ENCODE data around the gene SHH. TPM values are rescaled to one million over a fixed set of nuclear protein-coding genes. Genes with fewer than 3 reads are reported as not detected.

The SHH gene
- total RNA-seq, 1 experiment from 2014 or later: not detected

DNA sequence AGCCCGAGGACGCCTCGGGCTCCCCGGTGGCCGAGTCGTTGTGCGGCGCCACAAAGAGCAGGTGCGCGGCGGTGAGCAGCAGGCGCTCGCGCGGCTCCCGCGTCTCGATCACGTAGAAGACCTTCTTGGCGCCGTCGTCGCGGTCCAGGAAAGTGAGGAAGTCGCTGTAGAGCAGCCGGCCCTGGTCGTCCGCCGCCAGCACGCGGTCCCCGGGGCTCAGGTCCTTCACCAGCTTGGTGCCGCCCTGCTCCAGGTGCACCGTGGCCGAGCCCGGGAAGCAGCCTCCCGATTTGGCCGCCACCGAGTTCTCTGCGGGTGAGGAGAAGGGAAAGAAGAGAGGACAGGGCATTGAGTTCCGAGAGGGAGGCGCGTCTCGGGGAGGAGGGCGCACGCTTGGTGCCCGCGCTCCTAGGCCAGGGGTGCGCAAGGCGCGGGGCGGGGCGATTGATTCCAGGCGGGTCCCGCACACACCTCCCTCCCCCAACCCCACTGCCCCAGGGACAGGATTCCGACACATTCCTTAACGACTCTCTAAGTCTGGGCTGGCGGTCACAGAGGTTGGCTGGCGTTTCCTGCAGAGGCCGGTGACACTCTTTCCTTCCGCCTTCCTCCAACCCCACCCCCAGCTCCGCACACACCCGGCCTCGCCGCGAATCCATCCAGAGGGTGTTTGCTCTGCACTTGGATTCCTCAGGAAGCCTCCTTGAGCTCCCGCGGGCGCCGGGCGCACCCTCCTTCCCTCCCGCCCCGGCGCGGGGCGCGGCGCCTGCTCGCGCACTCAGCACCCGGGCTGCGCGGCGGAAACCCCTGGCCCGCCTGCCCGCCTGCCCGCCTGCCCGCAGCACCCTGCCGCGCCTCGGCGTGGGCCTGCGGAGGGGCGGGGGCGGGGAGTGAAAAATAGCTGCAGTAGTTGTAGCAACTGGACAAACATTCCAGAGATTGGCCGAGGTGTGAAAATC lies 8.6 kb downstream of the SHH start:
- H3K36me3 ChIP-seq: no peaks in the 10 kb centered on the region
- H3K4me3 ChIP-seq: no peak overlapping the region
- H3K4me1 ChIP-seq (replicated peaks): peaks cover 11% of the 10 kb centered on the region
- H3K9me3 ChIP-seq (replicated peaks): no peaks in the 10 kb centered on the region
- no peak for DNase-seq (ENCODE audit: low read depth in 1 of 2, low spot score in 2 of 2)
- peaks cover 91% of the 10 kb centered on the region for H3K27me3 ChIP-seq (replicated peaks)
- H3K27ac ChIP-seq: no peak overlapping the region

GRCh38 chr7:155802906-155803417 lies 9.3 kb downstream of the SHH start:
- H3K9me3 ChIP-seq (replicated peaks): no peaks in the 10 kb centered on the region
- peaks cover 87% of the 10 kb centered on the region for H3K27me3 ChIP-seq (replicated peaks)
- H3K36me3 ChIP-seq: no peaks in the 10 kb centered on the region
- peaks cover 11% of the 10 kb centered on the region for H3K4me1 ChIP-seq (replicated peaks)
- no peak overlapping the region for H3K27ac ChIP-seq
- H3K4me3 ChIP-seq: no peak overlapping the region
- no peak for DNase-seq (ENCODE audit: low read depth in 1 of 2, low spot score in 2 of 2)

GRCh38 chr7:155802291-155802690 lies 10.0 kb downstream of the SHH start:
- no peak for DNase-seq (ENCODE audit: low read depth in 1 of 2, low spot score in 2 of 2)
- Histone ChIP-seq H3K9me3 (replicated peaks) (no peaks in the 10 kb centered on the region), H3K4me1 (replicated peaks) (peaks cover 11% of the 10 kb centered on the region), H3K27ac (no peak overlapping the region), H3K27me3 (replicated peaks) (peaks cover 85% of the 10 kb centered on the region), H3K4me3 (no peak overlapping the region), H3K36me3 (no peaks in the 10 kb centered on the region)

DNA sequence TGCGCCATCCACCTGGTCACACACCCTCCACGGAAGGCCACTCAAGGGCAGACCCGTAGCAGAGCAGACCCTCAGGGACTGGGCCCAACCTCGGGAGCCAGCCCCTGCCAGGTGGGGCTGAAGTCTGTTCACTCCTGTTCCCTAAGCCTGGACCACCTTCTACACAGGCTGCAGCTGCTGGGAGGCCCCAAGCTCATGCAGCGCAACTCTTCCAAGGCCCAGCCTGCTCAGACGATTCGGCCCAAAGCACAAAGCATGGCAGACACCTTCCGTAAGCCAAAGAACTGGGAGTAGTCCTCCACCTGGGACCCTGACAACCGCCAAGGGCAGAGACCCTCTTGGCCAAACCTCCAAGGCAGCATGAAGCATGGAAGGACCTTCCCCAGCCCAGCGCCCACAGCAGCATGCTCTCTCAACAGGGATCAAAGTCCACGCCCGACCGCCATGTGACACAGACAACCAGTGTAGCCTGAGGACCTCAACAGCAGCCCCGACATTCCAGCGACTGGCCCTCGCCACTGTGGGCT lies 11.5 kb downstream of the SHH start:
- Histone ChIP-seq H3K36me3 (no peaks in the 10 kb centered on the region), H3K27ac (no peak overlapping the region), H3K4me3 (no peak overlapping the region), H3K27me3 (replicated peaks) (peaks cover 82% of the 10 kb centered on the region), H3K4me1 (replicated peaks) (peaks cover 14% of the 10 kb centered on the region), H3K9me3 (replicated peaks) (no peaks in the 10 kb centered on the region)
- DNase-seq (ENCODE audit: low read depth in 1 of 2, low spot score in 2 of 2): no peak

- Histone ChIP-seq H3K27ac (no peak overlapping the region), H3K4me1 (replicated peaks) (peaks cover 9% of the 10 kb centered on the region), H3K27me3 (replicated peaks) (peaks cover 80% of the 10 kb centered on the region), H3K36me3 (no peaks in the 10 kb centered on the region), H3K9me3 (replicated peaks) (no peaks in the 10 kb centered on the region), H3K4me3 (no peak overlapping the region)
- no peak for DNase-seq (ENCODE audit: low read depth in 1 of 2, low spot score in 2 of 2)
Measured at GRCh38 chr7:155800301-155800700, 12.0 kb downstream of the SHH start.

DNA sequence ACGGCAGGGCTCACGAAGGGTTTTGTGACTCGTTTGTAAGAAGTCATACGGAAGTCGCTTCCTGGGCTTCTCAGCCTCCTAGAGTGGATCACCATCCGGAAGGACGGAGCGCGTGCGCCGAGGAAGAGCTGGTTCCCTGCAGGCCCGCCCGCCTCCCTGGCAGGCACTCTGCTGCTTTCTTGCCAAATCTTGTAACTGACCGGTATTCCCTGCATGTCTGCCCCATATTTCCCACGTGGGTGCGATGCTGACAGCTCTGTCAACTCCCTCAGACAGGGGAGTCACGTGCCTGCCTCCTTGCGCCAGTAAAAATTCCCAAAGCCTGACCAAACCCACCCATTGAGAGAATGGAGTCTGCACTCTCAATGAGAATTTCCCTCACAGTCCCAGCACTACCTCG lies 12.7 kb downstream of the SHH start:
- peaks cover 72% of the 10 kb centered on the region for H3K27me3 ChIP-seq (replicated peaks)
- no peaks in the 10 kb centered on the region for H3K9me3 ChIP-seq (replicated peaks)
- DNase-seq (ENCODE audit: low read depth in 1 of 2, low spot score in 2 of 2): no peak
- no peak overlapping the region for H3K4me3 ChIP-seq
- H3K36me3 ChIP-seq: no peaks in the 10 kb centered on the region
- H3K4me1 ChIP-seq (replicated peaks): peaks cover 3% of the 10 kb centered on the region; the same call in 1 of the 2 replicates
- no peak overlapping the region for H3K27ac ChIP-seq

- H3K4me1 ChIP-seq (replicated peaks): peaks cover 3% of the 10 kb centered on the region; the same call in 1 of the 2 replicates
- no peak for DNase-seq (ENCODE audit: low read depth in 1 of 2, low spot score in 2 of 2)
Measured at GRCh38 chr7:155798673-155799439, 13.4 kb downstream of the SHH start.

GRCh38 chr7:155797262-155798250 lies 14.7 kb downstream of the SHH start:
- H3K4me1 ChIP-seq (replicated peaks): peaks cover 3% of the 10 kb centered on the region; the same call in 1 of the 2 replicates
- H3K9me3 ChIP-seq (replicated peaks): no peaks in the 10 kb centered on the region
- H3K27ac ChIP-seq: no peak overlapping the region
- DNase-seq (ENCODE audit: low read depth in 1 of 2, low spot score in 2 of 2): no peak
- no peaks in the 10 kb centered on the region for H3K36me3 ChIP-seq
- H3K27me3 ChIP-seq (replicated peaks): peaks cover 54% of the 10 kb centered on the region
- H3K4me3 ChIP-seq: no peak overlapping the region

More at GRCh38 chr7:155798673-155799439, 13.4 kb downstream of the SHH start:
- Histone ChIP-seq H3K9me3 (replicated peaks) (no peaks in the 10 kb centered on the region), H3K27ac (no peak overlapping the region), H3K27me3 (replicated peaks) (peaks cover 65% of the 10 kb centered on the region), H3K4me3 (no peak overlapping the region), H3K36me3 (no peaks in the 10 kb centered on the region)

GRCh38 chr7:155796381-155797261 lies 15.6 kb downstream of the SHH start:
- Histone ChIP-seq H3K4me3 (no peak overlapping the region), H3K4me1 (replicated peaks) (peaks cover 3% of the 10 kb centered on the region; the same call in 1 of the 2 replicates), H3K27ac (no peak overlapping the region), H3K36me3 (no peaks in the 10 kb centered on the region), H3K27me3 (replicated peaks) (peaks cover 45% of the 10 kb centered on the region), H3K9me3 (replicated peaks) (no peaks in the 10 kb centered on the region)
- DNase-seq (ENCODE audit: low read depth in 1 of 2, low spot score in 2 of 2): no peak

DNA sequence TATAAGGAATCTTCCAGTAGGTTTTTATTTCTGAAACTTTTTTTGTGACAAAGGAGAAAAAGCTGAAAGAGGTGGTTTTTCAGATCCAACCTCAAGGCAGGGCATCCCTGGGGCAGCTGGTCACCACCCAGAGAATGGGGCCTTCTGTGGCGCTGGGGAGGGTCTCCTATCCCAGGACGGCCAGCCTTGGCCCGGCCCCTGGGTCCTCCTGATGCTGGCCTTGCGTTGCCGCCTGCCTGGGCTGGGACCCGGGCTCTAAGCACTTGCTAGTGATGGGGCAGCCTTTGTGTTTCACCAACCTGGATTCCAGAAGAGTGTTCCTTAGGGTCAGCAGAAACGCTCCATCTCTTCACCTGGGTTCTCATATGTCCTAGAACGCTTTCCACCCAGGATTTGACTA lies 16.3 kb downstream of the SHH start:
- Histone ChIP-seq H3K4me1 (replicated peaks) (peaks cover 3% of the 10 kb centered on the region; the same call in 1 of the 2 replicates), H3K36me3 (no peaks in the 10 kb centered on the region), H3K4me3 (no peak overlapping the region), H3K9me3 (replicated peaks) (no peaks in the 10 kb centered on the region), H3K27ac (no peak overlapping the region), H3K27me3 (replicated peaks) (peaks cover 40% of the 10 kb centered on the region)
- DNase-seq (ENCODE audit: low read depth in 1 of 2, low spot score in 2 of 2): no peak

DNA sequence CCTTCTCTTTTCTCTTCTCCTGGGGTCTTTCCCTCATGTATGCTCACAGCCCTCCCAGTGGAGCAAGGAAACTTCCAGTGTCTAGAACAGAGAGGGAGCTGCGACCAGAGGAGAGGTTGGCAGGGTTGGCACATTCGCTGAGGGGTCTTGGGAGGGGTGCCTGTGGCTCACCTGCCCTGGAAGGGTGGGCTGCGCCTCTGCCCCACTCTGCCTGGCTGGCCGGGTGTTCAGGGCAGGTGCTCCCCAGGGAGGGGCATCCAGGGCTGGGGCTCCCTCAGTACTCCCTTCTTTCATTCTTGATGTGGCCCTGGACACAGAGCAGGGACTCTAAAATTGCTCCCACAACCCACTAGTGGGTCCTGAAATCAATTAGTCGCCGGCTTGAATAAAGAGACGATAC lies 16.9 kb downstream of the SHH start:
- Histone ChIP-seq H3K36me3 (no peaks in the 10 kb centered on the region), H3K4me3 (no peak overlapping the region), H3K9me3 (replicated peaks) (no peaks in the 10 kb centered on the region), H3K27me3 (replicated peaks) (peaks cover 34% of the 10 kb centered on the region), H3K27ac (no peak overlapping the region), H3K4me1 (replicated peaks) (peaks cover 3% of the 10 kb centered on the region; the same call in 1 of the 2 replicates)
- DNase-seq (ENCODE audit: low read depth in 1 of 2, low spot score in 2 of 2): no peak

DNA sequence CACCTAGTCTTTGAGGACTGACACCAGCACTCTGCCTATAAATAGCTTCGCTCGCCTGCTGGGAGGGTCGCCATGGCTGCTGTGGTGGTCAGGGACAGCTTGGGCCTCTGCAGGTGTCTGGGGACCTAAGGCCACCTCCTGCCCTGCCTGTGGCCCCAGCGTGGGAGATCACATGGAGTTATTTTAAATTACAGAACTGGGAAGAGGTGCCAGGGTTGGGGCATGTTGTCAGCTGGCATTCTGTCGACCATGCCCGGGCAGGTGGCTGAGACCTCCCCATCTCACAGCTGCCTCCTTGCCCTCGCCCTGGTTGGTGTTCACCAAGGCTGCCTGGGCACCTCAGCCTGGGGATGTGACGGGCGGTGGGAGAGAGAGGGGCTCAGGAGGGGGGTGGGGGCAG lies 18.1 kb downstream of the SHH start:
- H3K27me3 ChIP-seq (replicated peaks): peaks cover 25% of the 10 kb centered on the region
- peaks cover 3% of the 10 kb centered on the region; the same call in 1 of the 2 replicates for H3K4me1 ChIP-seq (replicated peaks)
- H3K4me3 ChIP-seq: no peak overlapping the region
- DNase-seq (ENCODE audit: low read depth in 1 of 2, low spot score in 2 of 2): no peak
- no peaks in the 10 kb centered on the region for H3K36me3 ChIP-seq
- no peaks in the 10 kb centered on the region for H3K9me3 ChIP-seq (replicated peaks)
- H3K27ac ChIP-seq: no peak overlapping the region
